Testis (tissue), 2 donors: ENCODE measurements around the gene PCYT2.

Source experiments
- POLR2A ChIP-seq: fragments of 450-650 bp; IDR thresholded peaks from one replicate; pipeline ENCODE4 v1.6.1; 2017; ENCODE audit warnings: antibody characterized with exemption, mild to moderate bottlenecking, moderate library complexity
- TF ChIP-seq, protein P1 (sequence below), 3 experiments: fragments of 450-650 bp in 2 of 3; fragments of 200-600 bp in 1 of 3; sonication (generic) in 1 of 3; IDR thresholded peaks; one replicate each; pipeline ENCODE4 v1.5.1; 2016 to 2019; ENCODE audit warnings: antibody characterized with exemption in 3 of 3, mild to moderate bottlenecking in 2 of 3, moderate library complexity in 1 of 3

DNA sequence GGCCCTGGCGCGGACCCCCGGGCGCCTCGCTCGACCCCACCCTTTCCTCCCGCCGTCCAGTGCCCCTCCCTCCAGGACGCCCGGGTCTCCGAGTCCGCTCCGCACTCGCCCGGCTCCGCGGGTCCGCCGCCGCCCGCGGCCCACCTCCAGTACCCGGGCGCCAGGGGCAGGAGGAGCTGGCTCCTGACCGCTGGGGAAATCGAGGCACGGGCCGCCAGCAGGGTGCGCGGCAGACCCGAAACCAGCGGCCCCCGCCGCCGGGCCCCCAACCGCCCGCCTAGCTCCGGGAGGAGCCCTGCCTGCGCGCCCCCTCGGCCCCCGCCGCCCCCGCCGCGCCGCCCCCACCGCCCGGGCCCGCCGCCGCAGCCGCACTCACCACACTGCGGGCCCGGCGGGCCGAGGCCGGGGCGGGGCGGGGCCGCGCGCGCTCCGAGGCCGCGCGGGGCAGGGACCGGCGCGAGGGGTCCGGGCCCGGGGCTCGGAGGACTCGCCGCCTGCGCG is 16.0 kb upstream of the PCYT2 start:
- no peak for TF ChIP-seq POLR2A
- TF ChIP-seq, protein P1, sequence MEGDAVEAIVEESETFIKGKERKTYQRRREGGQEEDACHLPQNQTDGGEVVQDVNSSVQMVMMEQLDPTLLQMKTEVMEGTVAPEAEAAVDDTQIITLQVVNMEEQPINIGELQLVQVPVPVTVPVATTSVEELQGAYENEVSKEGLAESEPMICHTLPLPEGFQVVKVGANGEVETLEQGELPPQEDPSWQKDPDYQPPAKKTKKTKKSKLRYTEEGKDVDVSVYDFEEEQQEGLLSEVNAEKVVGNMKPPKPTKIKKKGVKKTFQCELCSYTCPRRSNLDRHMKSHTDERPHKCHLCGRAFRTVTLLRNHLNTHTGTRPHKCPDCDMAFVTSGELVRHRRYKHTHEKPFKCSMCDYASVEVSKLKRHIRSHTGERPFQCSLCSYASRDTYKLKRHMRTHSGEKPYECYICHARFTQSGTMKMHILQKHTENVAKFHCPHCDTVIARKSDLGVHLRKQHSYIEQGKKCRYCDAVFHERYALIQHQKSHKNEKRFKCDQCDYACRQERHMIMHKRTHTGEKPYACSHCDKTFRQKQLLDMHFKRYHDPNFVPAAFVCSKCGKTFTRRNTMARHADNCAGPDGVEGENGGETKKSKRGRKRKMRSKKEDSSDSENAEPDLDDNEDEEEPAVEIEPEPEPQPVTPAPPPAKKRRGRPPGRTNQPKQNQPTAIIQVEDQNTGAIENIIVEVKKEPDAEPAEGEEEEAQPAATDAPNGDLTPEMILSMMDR (IDR thresholded peaks at IDR 0.05), result no peak
